ENCODE data around the gene SOCS3.

Gene SOCS3, protein sequence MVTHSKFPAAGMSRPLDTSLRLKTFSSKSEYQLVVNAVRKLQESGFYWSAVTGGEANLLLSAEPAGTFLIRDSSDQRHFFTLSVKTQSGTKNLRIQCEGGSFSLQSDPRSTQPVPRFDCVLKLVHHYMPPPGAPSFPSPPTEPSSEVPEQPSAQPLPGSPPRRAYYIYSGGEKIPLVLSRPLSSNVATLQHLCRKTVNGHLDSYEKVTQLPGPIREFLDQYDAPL

DNA sequence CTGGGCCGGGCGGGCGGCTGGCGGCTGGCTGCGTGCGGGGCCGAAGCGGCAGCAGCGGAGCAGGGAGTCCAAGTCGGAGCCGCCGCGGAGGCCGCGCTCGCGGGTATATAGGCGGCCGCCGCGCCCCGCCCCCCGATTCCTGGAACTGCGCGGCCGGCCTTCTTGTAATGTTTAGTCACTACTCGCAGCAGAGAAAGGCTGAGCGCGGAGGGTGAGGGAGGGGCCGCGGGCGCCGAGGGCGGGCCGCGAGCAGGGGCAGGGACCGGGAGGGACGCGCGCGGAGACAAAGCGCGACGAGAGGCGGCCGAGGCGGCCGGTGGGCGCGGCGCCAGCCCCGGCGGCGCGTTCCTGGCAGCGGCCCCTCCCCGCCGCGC, at the start of gene SOCS3:
TSS of gene SOCS3 (minus strand) at position 81 of the 374 bp plus-strand sequence. CDS start 982 bp downstream, outside the sequence.
- DNase-seq (ENCODE audit: low read depth) = peak; percentile 94

DNA sequence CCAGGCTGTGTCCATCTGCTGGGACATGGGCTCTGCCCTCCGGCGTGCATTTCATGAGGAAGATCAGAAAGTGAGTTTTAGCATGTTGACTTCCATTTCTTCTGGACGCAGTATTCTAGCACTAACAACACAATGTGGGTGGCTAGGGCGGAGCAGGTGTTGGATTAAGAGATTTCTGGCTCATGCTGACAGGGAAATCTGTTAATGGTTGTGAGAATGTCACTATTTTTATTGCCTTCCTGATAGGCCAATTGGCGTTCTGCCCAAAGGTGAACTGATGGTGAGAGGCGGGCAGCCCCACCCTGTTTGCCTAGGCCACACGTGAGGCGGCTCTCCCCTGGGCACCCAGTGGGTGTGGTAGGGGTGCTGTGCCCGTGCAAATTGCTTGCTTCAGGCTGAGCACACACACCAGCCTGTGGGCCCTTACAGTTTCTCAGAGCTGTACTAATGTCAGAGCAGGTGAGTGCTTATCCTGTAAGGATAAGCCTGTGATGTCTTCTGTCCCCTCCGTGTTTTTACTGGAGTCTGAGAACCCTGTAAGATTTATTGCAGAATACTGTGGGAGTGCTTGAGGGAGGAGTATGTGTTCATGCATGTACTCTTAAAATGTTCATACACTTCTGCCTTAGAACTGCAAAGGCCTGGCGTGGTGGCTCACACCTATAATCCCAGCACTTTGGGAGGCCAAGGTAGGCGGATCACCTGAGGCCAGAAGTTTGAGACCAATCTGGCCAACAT, 49.5 kb upstream of the SOCS3 start:
- DNase-seq (ENCODE audit: low read depth) = no peak

DNA sequence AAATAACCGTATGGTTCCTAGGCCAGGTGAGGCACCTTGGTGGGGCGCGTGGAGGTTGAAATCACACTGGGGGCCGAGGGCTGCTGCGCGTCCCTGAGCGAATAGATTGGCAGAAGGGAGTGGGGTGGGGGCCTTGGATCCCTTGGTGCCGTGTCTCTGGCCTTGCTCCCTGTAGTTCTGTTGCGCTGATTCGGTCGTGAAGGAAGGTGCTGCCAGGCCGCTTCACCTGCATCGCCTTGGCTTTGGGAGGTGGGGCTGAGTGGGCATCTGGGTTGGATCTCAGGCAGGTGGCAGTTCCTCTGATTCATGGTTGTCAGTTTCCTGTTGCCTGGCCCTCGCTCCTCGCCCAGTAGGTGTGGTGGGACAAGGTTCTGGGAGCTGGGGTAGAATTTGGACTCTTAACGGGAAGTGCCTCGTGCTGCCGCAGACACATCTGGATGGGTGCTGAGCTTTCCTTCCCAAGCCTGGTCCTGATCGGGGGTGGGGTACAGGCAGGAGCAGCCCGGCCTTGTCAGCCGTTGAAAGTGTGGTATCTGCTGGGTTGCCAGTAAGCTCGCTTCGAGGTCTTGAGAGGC, 48.7 kb upstream of the SOCS3 start:
- DNase-seq (ENCODE audit: low read depth) = no peak

GRCh38 chr17:78407387-78408000, 47.6 kb upstream of the SOCS3 start:
- no peak for DNase-seq (ENCODE audit: low read depth)

GRCh38 chr17:78406920-78407319, 47.0 kb upstream of the SOCS3 start:
- DNase-seq (ENCODE audit: low read depth) = no peak

GRCh38 chr17:78406396-78406795, 46.5 kb upstream of the SOCS3 start:
- DNase-seq (ENCODE audit: low read depth) = no peak

- no peak for DNase-seq (ENCODE audit: low read depth)
Observed at GRCh38 chr17:78403822-78404221, 43.9 kb upstream of the SOCS3 start.

GRCh38 chr17:78401891-78402290, 42.0 kb upstream of the SOCS3 start:
- DNase-seq (ENCODE audit: low read depth) = no peak

DNA sequence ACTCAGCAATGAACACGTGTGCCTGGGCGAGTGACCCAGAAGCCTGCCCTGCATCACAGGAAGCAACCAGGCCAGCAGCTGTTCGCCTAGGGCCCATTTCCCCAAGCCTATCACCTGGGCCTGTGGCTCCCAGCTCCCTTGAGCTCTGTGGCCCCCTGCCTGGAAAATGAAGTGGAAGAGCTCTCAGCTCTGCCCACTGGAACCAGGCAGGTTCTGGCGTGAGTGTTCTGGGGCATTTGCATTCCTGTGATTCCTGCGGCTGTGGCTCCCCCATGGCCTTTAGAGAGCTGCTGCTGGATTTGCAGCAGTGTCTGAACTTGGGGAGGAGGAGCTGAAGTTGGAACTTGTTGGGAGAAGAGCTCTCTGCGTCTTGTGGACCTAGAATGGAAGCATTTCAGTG, 41.4 kb upstream of the SOCS3 start:
- DNase-seq (ENCODE audit: low read depth) = no peak

- DNase-seq (ENCODE audit: low read depth) = no peak
Observed at GRCh38 chr17:78400581-78401240, 40.8 kb upstream of the SOCS3 start.

DNA sequence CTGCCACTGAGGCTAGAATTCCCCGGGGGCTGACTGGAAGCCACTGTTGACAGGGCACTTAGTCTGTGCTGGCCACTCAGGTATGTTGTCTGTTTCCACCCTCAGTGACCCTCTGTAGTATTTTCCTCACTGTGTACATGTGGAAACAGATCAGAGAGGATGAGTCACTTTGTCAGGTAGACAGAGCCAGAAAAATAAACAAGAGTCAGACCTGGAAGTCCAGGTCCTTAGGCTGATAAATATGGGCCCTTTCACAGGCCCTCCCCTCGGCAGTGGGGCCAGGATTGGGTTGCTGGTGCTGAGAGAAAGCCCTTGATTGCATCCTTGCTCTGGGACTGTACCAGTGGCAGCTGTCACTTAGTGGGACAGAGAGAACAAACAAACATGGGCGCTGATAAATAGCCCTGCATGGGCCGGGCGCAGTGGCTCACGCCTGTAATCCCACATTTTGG, 39.8 kb upstream of the SOCS3 start:
- no peak for DNase-seq (ENCODE audit: low read depth)

GRCh38 chr17:78399028-78399692, 39.3 kb upstream of the SOCS3 start:
- DNase-seq (ENCODE audit: low read depth) = no peak

DNA sequence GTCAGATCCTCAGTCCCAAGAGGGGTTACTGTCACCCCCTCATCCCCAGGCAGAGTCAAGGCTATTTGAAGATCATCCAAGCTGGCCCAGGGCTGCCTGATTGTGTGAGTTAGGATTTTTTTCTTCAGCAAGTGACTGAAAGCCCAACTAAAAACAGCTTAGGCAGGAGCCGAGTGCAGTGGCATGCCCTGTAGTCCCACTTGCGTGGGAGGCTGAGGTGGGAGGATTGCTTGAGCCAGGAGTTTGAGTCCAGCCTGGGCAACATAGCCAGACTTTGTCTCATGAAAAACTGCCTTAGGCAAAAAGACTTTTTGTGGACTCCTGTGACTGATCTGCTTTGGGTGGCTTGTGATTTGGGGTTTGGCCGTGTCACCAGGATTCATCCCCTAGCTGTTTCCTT, 38.5 kb upstream of the SOCS3 start:
- DNase-seq (ENCODE audit: low read depth) = no peak

DNA sequence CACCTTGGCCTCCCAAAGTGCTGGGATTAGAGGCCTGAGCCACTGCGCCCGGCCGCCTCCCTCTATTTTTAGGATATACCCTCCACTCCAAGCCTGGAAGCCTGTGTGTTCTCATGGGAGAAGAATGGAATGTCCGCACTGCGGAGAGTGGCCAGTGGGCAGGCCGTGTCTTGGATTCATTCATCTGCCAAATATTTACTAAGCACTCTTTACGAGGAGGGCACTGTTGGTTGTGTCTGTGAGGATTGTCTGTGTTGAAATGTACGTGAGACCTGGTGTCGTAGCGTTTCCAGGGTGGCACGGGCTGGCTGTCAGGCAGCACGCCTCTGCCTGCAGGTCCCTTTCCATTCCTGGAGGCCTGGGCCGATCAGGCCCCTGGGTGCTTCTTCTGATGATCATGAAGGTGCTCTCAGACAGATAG, 37.8 kb upstream of the SOCS3 start:
- DNase-seq (ENCODE audit: low read depth) = no peak

- DNase-seq (ENCODE audit: low read depth) = no peak
Observed at GRCh38 chr17:78396441-78397337, 36.8 kb upstream of the SOCS3 start.

GRCh38 chr17:78395155-78395554, 35.3 kb upstream of the SOCS3 start:
- no peak for DNase-seq (ENCODE audit: low read depth)

DNA sequence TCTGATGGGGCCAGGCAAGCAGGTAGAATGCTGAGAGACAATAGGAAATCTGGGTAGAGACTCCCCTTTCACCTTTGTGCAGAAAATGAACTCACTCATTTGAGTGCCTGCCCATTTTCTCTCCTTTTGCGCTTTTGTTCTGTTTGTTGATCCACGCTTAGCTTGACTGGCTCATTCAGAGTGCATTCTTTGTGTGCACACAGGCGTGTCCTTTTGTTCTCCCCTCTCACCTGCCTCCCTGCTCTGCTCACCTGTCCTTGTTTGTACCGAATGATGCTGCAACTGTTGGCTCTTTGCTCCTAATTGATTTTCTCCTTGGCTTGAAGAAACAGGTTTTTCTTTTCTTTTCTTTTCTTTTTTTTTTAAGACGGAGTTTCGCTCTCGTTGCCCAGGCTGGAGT, 34.3 kb upstream of the SOCS3 start:
- no peak for DNase-seq (ENCODE audit: low read depth)

DNA sequence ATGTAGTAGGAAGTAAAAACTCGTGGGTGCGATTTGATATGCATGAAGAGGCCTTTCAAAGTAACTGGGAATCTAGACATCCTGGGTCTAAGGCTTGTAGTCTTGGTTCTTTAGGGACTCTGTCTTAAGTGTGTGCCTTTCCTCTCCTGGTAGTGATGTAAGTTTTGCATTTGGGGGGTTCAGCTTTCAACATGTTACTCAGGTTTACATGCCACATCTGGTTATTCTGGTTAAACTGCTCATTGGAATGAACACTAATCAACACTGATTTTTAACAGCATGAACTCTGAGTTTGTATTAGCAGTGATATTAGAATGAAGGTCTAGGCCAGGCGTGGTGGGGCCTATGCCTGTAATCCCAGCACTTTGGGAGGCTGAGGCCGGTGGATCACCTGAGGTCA, 33.7 kb upstream of the SOCS3 start:
- DNase-seq (ENCODE audit: low read depth) = no peak

- DNase-seq (ENCODE audit: low read depth) = no peak
Observed at GRCh38 chr17:78392295-78392694, 32.4 kb upstream of the SOCS3 start.

DNA sequence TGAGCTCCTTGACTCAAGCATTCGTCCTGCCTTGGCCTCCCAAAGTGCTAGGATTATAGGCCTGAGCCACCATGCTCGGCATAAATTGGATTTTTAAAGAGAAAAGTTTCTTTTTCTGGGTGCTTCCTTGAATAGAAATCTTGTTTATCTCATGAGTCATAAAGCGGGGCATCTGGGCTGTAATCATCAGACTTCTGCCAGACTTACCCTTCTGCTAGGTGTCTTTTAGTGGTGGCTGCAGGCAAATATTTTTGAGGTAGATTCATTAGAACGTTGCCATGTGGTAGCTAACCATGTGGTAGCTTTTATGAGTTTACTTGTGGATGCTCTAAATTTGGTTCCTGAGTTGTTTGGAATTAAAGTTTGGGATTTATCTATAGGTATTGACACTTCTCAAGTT, 32.0 kb upstream of the SOCS3 start:
- DNase-seq (ENCODE audit: low read depth) = no peak

GRCh38 chr17:78391051-78391431, 31.2 kb upstream of the SOCS3 start:
- no peak for DNase-seq (ENCODE audit: low read depth)

Measured in activated T-cell treated with anti-CD3 and anti-CD28 coated beads for 1 hour (primary cell).